HEK293 (cell line): ENCODE results near the gene SYNGR1.

ENCODE experiments used
- CTCF ChIA-PET: fragments of 350-600 bp; formaldehyde crosslinking; extraction: SDS; loops from one replicate; lab custom pipeline; 2021; ENCODE audit warnings: antibody characterized with exemption; lab: Yijun Ruan, JAX
- POLR2A ChIA-PET: fragments of 300-600 bp; formaldehyde crosslinking; extraction: SDS; loops from one replicate; lab custom pipeline; 2020; ENCODE audit warnings: antibody characterized with exemption, inconsistent platforms; lab: Yijun Ruan, JAX
- H3K27ac ChIP-seq: fragments of 200-500 bp; sonication (Bioruptor generic); 2 replicates; pipeline ENCODE4 v1.5.1; 2014; ENCODE audit warnings: low read depth, low read length, control low read depth, inconsistent platforms; ENCODE audit errors: extremely low read depth
- H3K36me3 ChIP-seq, 2 experiments: fragments of 200-500 bp in 1 of 2; sonication (Bioruptor generic) in 1 of 2; 1 replicate in 1 of 2; 2 replicates in 1 of 2; pipeline ENCODE4 v1.5.1; 2014 to 2017; ENCODE audit warnings: inconsistent platforms in 2 of 2, low read length in 2 of 2; ENCODE audit not compliant: control insufficient read depth in 2 of 2, insufficient read depth in 1 of 2
- H3K4me1 ChIP-seq: fragments of 200-500 bp; sonication (Bioruptor generic); 2 replicates; pipeline ENCODE4 v1.5.1; 2014; ENCODE audit warnings: mild to moderate bottlenecking, low read length, inconsistent platforms; ENCODE audit not compliant: control insufficient read depth, insufficient read depth
- H3K4me3 ChIP-seq: 2 replicates; pipeline ENCODE4 v1.5.1; 2011; ENCODE audit warnings: low read depth, mild to moderate bottlenecking, control low read depth, low read length, moderate library complexity
- H3K9me3 ChIP-seq: fragments of 200-500 bp; sonication (Bioruptor generic); 2 replicates; pipeline ENCODE4 v1.5.1; 2014; ENCODE audit warnings: low read depth, low read length, inconsistent platforms; ENCODE audit not compliant: control insufficient read depth, insufficient read depth
- AEBP2 ChIP-seq: fragments of 450-650 bp; formaldehyde crosslinking; IDR thresholded peaks from 2 replicates; pipeline ENCODE4 v1.5.1; 2016; ENCODE audit warnings: missing biosample characterization, missing genetic modification characterization, borderline replicate concordance
- ZFP3 ChIP-seq: fragments of 450-650 bp; formaldehyde crosslinking; IDR thresholded peaks from 2 replicates; pipeline ENCODE4 v1.5.1; 2016; ENCODE audit warnings: low read depth, missing biosample characterization, missing genetic modification characterization
- ZIC2 ChIP-seq: fragments of 450-650 bp; formaldehyde crosslinking; IDR thresholded peaks from 2 replicates; pipeline ENCODE4 v1.5.1; 2016; ENCODE audit warnings: missing biosample characterization, missing genetic modification characterization
- ZNF18 ChIP-seq: fragments of 450-650 bp; formaldehyde crosslinking; IDR thresholded peaks from 2 replicates; pipeline ENCODE4 v1.5.1; 2016; ENCODE audit warnings: missing biosample characterization, missing genetic modification characterization
- ZNF19 ChIP-seq: fragments of 450-650 bp; formaldehyde crosslinking; IDR thresholded peaks from 2 replicates; pipeline ENCODE4; 2016; ENCODE audit warnings: missing biosample characterization, missing genetic modification characterization, low read depth
- ZNF324 ChIP-seq: fragments of 450-650 bp; formaldehyde crosslinking; IDR thresholded peaks from 2 replicates; pipeline ENCODE4 v1.5.1; 2016; ENCODE audit warnings: missing biosample characterization, missing genetic modification characterization
- ZNF350 ChIP-seq: fragments of 450-650 bp; formaldehyde crosslinking; IDR thresholded peaks from 2 replicates; pipeline ENCODE4 v1.5.0; 2017; ENCODE audit warnings: missing biosample characterization, mild to moderate bottlenecking, missing genetic modification characterization
- ZNF449 ChIP-seq: fragments of 450-650 bp; formaldehyde crosslinking; IDR thresholded peaks from 2 replicates; pipeline ENCODE4 v1.5.1; 2017; ENCODE audit warnings: missing biosample characterization, mild to moderate bottlenecking, missing genetic modification characterization, moderate library complexity
- ZNF521 ChIP-seq: fragments of 450-650 bp; formaldehyde crosslinking; IDR thresholded peaks from 2 replicates; pipeline ENCODE4 v1.5.1; 2017; ENCODE audit warnings: missing biosample characterization, mild to moderate bottlenecking, missing genetic modification characterization
- ZNF530 ChIP-seq: fragments of 450-650 bp; formaldehyde crosslinking; IDR thresholded peaks from 2 replicates; pipeline ENCODE4 v1.5.1; 2016; ENCODE audit warnings: low read depth, missing biosample characterization, missing genetic modification characterization
- ZNF558 ChIP-seq: fragments of 450-650 bp; formaldehyde crosslinking; IDR thresholded peaks from 2 replicates; pipeline ENCODE4 v1.5.1; 2016; ENCODE audit warnings: missing biosample characterization, missing genetic modification characterization
- ZNF600 ChIP-seq: fragments of 450-650 bp; formaldehyde crosslinking; IDR thresholded peaks from 2 replicates; pipeline ENCODE4 v1.5.1; 2016; ENCODE audit warnings: missing biosample characterization, missing genetic modification characterization
- ZNF776 ChIP-seq: fragments of 450-650 bp; formaldehyde crosslinking; IDR thresholded peaks from 2 replicates; pipeline ENCODE4 v1.5.0; 2017; ENCODE audit warnings: missing biosample characterization, missing genetic modification characterization, borderline replicate concordance
- TF ChIP-seq, protein P1 (sequence below): fragments of 450-650 bp; formaldehyde crosslinking; IDR thresholded peaks from 2 replicates; pipeline ENCODE4 v1.5.1; 2017; ENCODE audit warnings: missing biosample characterization, missing genetic modification characterization
- TF ChIP-seq, protein P2 (sequence below): fragments of 450-650 bp; IDR thresholded peaks from 2 replicates; pipeline ENCODE4 v1.5.1; 2018; ENCODE audit warnings: missing biosample characterization, mild to moderate bottlenecking, missing genetic modification characterization

Gene SYNGR1

GRCh38 chr22:39415506-39415905 is 65.7 kb downstream of the SYNGR1 start (continued):
- TF ChIP-seq, protein P1, sequence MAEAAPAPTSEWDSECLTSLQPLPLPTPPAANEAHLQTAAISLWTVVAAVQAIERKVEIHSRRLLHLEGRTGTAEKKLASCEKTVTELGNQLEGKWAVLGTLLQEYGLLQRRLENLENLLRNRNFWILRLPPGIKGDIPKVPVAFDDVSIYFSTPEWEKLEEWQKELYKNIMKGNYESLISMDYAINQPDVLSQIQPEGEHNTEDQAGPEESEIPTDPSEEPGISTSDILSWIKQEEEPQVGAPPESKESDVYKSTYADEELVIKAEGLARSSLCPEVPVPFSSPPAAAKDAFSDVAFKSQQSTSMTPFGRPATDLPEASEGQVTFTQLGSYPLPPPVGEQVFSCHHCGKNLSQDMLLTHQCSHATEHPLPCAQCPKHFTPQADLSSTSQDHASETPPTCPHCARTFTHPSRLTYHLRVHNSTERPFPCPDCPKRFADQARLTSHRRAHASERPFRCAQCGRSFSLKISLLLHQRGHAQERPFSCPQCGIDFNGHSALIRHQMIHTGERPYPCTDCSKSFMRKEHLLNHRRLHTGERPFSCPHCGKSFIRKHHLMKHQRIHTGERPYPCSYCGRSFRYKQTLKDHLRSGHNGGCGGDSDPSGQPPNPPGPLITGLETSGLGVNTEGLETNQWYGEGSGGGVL (tag by site-specific recombination), result no peak
- TF ChIP-seq, all 188 proteins: peak for 0

GRCh38 chr22:39416319-39416718 is 66.5 kb downstream of the SYNGR1 start:
- Histone ChIP-seq H3K36me3 (peaks cover 13 to 64% of the 10 kb centered on the region in 2 experiments; a peak in 2 of 3 replicates), H3K4me1 (no peaks in the 10 kb centered on the region), H3K9me3 (no peaks in the 10 kb centered on the region), H3K27ac (no peak overlapping the region), H3K4me3 (no peak overlapping the region)
- peak; percentile 78 for TF ChIP-seq ZIC2 (tag by site-specific recombination)
- TF ChIP-seq ZNF350 (tag by site-specific recombination), result no peak
- CTCF ChIA-PET, result interaction anchor here (0.6 to 1.5 kb wide), 3 partner anchors 80 to 100 kb away, joined by 3 to 7 read pairs (median 4); no protein-coding TSS in a partner anchor
- POLR2A ChIA-PET, result interaction anchor here (0.5 to 1.5 kb wide), 2 partner anchors 96 to 526 kb away, joined by 3 read pairs; partner anchors contain the start of gene RPL3

GRCh38 chr22:39417641-39418040 is 67.8 kb downstream of the SYNGR1 start:
- CTCF ChIA-PET, result interaction anchor here (1.4 to 1.5 kb wide), 2 partner anchors 78 to 99 kb away, joined by 3 to 7 read pairs; no protein-coding TSS in a partner anchor
- TF ChIP-seq ZNF18 (tag by site-specific recombination) (no peak), ZNF776 (tag by site-specific recombination) (no peak), ZNF449 (tag by site-specific recombination) (no peak), AEBP2 (tag by site-specific recombination) (no peak), ZNF521 (tag by site-specific recombination) (no peak), ZNF558 (tag by site-specific recombination) (no peak), ZNF19 (no peak), ZNF530 (no peak), ZNF600 (tag by site-specific recombination) (no peak), ZFP3 (tag by site-specific recombination) (no peak), ZNF324 (tag by site-specific recombination) (no peak)
- TF ChIP-seq, protein P2, sequence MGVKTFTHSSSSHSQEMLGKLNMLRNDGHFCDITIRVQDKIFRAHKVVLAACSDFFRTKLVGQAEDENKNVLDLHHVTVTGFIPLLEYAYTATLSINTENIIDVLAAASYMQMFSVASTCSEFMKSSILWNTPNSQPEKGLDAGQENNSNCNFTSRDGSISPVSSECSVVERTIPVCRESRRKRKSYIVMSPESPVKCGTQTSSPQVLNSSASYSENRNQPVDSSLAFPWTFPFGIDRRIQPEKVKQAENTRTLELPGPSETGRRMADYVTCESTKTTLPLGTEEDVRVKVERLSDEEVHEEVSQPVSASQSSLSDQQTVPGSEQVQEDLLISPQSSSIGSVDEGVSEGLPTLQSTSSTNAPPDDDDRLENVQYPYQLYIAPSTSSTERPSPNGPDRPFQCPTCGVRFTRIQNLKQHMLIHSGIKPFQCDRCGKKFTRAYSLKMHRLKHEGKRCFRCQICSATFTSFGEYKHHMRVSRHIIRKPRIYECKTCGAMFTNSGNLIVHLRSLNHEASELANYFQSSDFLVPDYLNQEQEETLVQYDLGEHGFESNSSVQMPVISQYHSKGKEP (tag by site-specific recombination), result no peak
- TF ChIP-seq, all 188 proteins: peak for 0
- Histone ChIP-seq H3K4me1 (no peaks in the 10 kb centered on the region), H3K36me3 (peaks cover 17 to 75% of the 10 kb centered on the region in 2 experiments; a peak in 2 of 3 replicates), H3K9me3 (no peaks in the 10 kb centered on the region), H3K4me3 (no peak overlapping the region), H3K27ac (no peak overlapping the region)
- POLR2A ChIA-PET, result interaction anchor here (1.5 kb wide), 1 partner anchor 98 kb away, joined by 3 read pairs; the partner anchor contains the start of gene RPL3
